Parathyroid adenoma (tissue), 2 donors: ENCODE results near the gene SMR3A.

Experiments used
- H2AFZ ChIP-seq: fragments of 300-600 bp; sonication (generic); one replicate; pipeline ENCODE4 v1.7.0; 2017; ENCODE audit warnings: antibody characterized with exemption, mild to moderate bottlenecking
- H3K27ac ChIP-seq: fragments of 300-600 bp; sonication (generic); one replicate; pipeline ENCODE4 v1.7.0; 2017
- H3K27me3 ChIP-seq: fragments of 300-600 bp; sonication (generic); one replicate; pipeline ENCODE4 v1.7.0; 2017; ENCODE audit warnings: low read length; ENCODE audit not compliant: control insufficient read depth, insufficient read depth
- H3K36me3 ChIP-seq: fragments of 300-600 bp; sonication (generic); one replicate; pipeline ENCODE4 v1.7.0; 2017; ENCODE audit warnings: low read length; ENCODE audit not compliant: control insufficient read depth, insufficient read depth
- H3K4me1 ChIP-seq: fragments of 300-600 bp; sonication (generic); one replicate; pipeline ENCODE4 v1.7.0; 2017; ENCODE audit warnings: control low read depth
- H3K4me2 ChIP-seq: fragments of 300-600 bp; sonication (generic); one replicate; pipeline ENCODE4 v1.7.0; 2017; ENCODE audit warnings: low read length
- H3K4me3 ChIP-seq: fragments of 300-600 bp; sonication (generic); one replicate; pipeline ENCODE4 v1.7.0; 2017; ENCODE audit warnings: low read depth, low read length
- H3K79me2 ChIP-seq: fragments of 300-600 bp; sonication (generic); one replicate; pipeline ENCODE4 v1.7.0; 2017; ENCODE audit warnings: control low read depth
- H3K9ac ChIP-seq: fragments of 300-600 bp; sonication (generic); one replicate; pipeline ENCODE4 v1.7.0; 2017; ENCODE audit warnings: mild to moderate bottlenecking
- H3K9me3 ChIP-seq: fragments of 300-600 bp; sonication (generic); one replicate; pipeline ENCODE4 v1.7.0; 2017; ENCODE audit warnings: low read length; ENCODE audit not compliant: control insufficient read depth
- TF ChIP-seq, protein P1 (sequence below): fragments of 300-600 bp; sonication (generic); IDR thresholded peaks from one replicate; pipeline ENCODE4 v1.7.0; 2017; ENCODE audit warnings: antibody characterized with exemption, mild to moderate bottlenecking
- donor health status: primary hyperparathyroidism.

Gene SMR3A

DNA sequence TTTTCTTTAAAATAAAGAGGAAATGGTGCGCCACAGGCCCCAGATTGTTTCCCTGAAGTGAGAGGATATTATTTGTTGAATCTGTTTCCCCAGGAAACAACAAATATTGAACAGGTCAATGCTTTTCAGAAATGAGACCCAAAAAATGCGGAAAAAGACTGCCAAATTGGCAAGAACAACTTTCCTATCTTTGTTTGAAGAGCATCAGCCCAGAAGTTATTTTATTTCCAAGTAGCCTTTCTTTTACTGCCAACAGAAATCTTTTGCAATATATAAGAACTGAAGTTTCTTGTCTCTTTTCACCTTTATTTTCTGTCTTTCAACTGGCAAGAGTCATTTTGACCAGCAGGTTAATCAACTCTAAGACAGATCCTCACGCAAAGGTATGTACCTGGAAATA is at the start of gene SMR3A:
TSS of gene SMR3A (plus strand) at position 301 of the 400 bp plus-strand sequence. CDS start 1,356 bp downstream, outside the sequence.
- no peaks in the 10 kb centered on the region for H3K36me3 ChIP-seq
- H3K4me1 ChIP-seq = no peaks in the 10 kb centered on the region
- no peak within 1 kb of the TSS for H3K4me2 ChIP-seq
- no peaks in the 10 kb centered on the region for H3K79me2 ChIP-seq
- no peak within 1 kb of the TSS for H3K27ac ChIP-seq
- no peak within 1 kb of the TSS for H3K4me3 ChIP-seq
- H2AFZ ChIP-seq = no peak within 1 kb of the TSS
- no peak within 1 kb of the TSS for H3K9ac ChIP-seq
- TF ChIP-seq, protein P1, sequence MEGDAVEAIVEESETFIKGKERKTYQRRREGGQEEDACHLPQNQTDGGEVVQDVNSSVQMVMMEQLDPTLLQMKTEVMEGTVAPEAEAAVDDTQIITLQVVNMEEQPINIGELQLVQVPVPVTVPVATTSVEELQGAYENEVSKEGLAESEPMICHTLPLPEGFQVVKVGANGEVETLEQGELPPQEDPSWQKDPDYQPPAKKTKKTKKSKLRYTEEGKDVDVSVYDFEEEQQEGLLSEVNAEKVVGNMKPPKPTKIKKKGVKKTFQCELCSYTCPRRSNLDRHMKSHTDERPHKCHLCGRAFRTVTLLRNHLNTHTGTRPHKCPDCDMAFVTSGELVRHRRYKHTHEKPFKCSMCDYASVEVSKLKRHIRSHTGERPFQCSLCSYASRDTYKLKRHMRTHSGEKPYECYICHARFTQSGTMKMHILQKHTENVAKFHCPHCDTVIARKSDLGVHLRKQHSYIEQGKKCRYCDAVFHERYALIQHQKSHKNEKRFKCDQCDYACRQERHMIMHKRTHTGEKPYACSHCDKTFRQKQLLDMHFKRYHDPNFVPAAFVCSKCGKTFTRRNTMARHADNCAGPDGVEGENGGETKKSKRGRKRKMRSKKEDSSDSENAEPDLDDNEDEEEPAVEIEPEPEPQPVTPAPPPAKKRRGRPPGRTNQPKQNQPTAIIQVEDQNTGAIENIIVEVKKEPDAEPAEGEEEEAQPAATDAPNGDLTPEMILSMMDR = no peak
- no peaks in the 10 kb centered on the region for H3K27me3 ChIP-seq
- H3K9me3 ChIP-seq = no peaks in the 10 kb centered on the region

- Histone ChIP-seq H3K27ac (no peak overlapping the region), H3K9me3 (no peaks in the 10 kb centered on the region), H3K9ac (no peak overlapping the region), H3K4me1 (no peaks in the 10 kb centered on the region), H3K36me3 (no peaks in the 10 kb centered on the region), H3K4me2 (no peak overlapping the region), H2AFZ (no peak overlapping the region), H3K27me3 (no peaks in the 10 kb centered on the region), H3K79me2 (no peaks in the 10 kb centered on the region), H3K4me3 (no peak overlapping the region)
- TF ChIP-seq, protein P1 = no peak
Observed at GRCh38 chr4:70313736-70314135, 46.8 kb upstream of the SMR3A start.

- Histone ChIP-seq H3K27ac (no peak overlapping the region), H3K4me1 (no peaks in the 10 kb centered on the region), H3K79me2 (no peaks in the 10 kb centered on the region), H3K4me2 (no peak overlapping the region), H3K36me3 (no peaks in the 10 kb centered on the region), H3K9me3 (no peaks in the 10 kb centered on the region), H3K27me3 (no peaks in the 10 kb centered on the region), H3K9ac (no peak overlapping the region), H3K4me3 (no peak overlapping the region), H2AFZ (no peak overlapping the region)
- TF ChIP-seq, protein P1 = no peak
Observed at GRCh38 chr4:70315928-70316327, 44.6 kb upstream of the SMR3A start.

GRCh38 chr4:70326052-70326451 is 34.5 kb upstream of the SMR3A start:
- Histone ChIP-seq H3K4me3 (no peak overlapping the region), H2AFZ (no peak overlapping the region), H3K79me2 (no peaks in the 10 kb centered on the region), H3K27me3 (no peaks in the 10 kb centered on the region), H3K27ac (no peak overlapping the region), H3K4me1 (no peaks in the 10 kb centered on the region), H3K4me2 (no peak overlapping the region), H3K36me3 (no peaks in the 10 kb centered on the region), H3K9me3 (no peaks in the 10 kb centered on the region), H3K9ac (no peak overlapping the region)
- TF ChIP-seq, protein P1 = no peak

GRCh38 chr4:70334681-70335080 is 25.9 kb upstream of the SMR3A start, which contains the start of gene CABS1:
Gene CABS1 (plus strand): TSS chr4:70334981. CDS start chr4:70335040, 59 bp downstream.
- no peaks in the 10 kb centered on the region for H3K9me3 ChIP-seq
- no peak within 1 kb of the TSS for H2AFZ ChIP-seq
- H3K4me3 ChIP-seq = no peak within 1 kb of the TSS
- H3K4me2 ChIP-seq = no peak within 1 kb of the TSS
- TF ChIP-seq, protein P1 = no peak
- H3K9ac ChIP-seq = no peak within 1 kb of the TSS
- no peaks in the 10 kb centered on the region for H3K79me2 ChIP-seq
- H3K27ac ChIP-seq = no peak within 1 kb of the TSS
- no peaks in the 10 kb centered on the region for H3K36me3 ChIP-seq
- no peaks in the 10 kb centered on the region for H3K4me1 ChIP-seq
- no peaks in the 10 kb centered on the region for H3K27me3 ChIP-seq
